Heart left ventricle (tissue), 16 donors: ENCODE data around the gene TRPT1. TPM values are rescaled to one million over a fixed set of nuclear protein-coding genes. Genes with fewer than 3 reads are reported as not detected.

Source experiments
- ATAC-seq, 4 donors: fragments of 200-7000 bp; cut with Tn5 transposase; one replicate each; pipeline ENCODE4 v1.9.1; 2020 to 2022; ENCODE audit warnings: moderate library complexity in 4 of 4, mild to moderate bottlenecking in 3 of 4, moderate number of reproducible peaks in 1 of 4
- DNase-seq, 5 donors: peaks; one replicate each; pipeline ENCODE4 v3.0.0-alpha.2; 2020
- H3K27ac ChIP-seq, 12 donors: fragments of 200-600 bp; sonication (generic) in 4 of 12; one replicate each; pipeline versions ENCODE4 v1.5.0 to v1.8.0; 2016 to 2022; ENCODE audit warnings: mild to moderate bottlenecking in 2 of 12
- H3K27me3 ChIP-seq, 9 donors: fragments of 200-600 bp; sonication (generic) in 2 of 9; one replicate each; pipeline versions ENCODE4 v1.5.1 to v1.8.0; 2016 to 2022; ENCODE audit warnings: mild to moderate bottlenecking in 3 of 9
- H3K36me3 ChIP-seq, 9 donors: fragments of 200-600 bp; sonication (generic) in 2 of 9; one replicate each; pipeline versions ENCODE4 v1.5.0 to v1.8.0; 2018 to 2022; ENCODE audit warnings: mild to moderate bottlenecking in 2 of 9
- H3K4me1 ChIP-seq, 12 donors: fragments of 200-600 bp; sonication (generic) in 4 of 12; one replicate each; pipeline versions ENCODE4 v1.5.0 to v1.8.0; 2016 to 2022; ENCODE audit warnings: mild to moderate bottlenecking in 3 of 12
- H3K4me3 ChIP-seq, 12 donors: fragments of 200-600 bp; sonication (generic) in 4 of 12; one replicate each; pipeline versions ENCODE4 v1.5.0 to v1.8.0; 2017 to 2022; ENCODE audit warnings: mild to moderate bottlenecking in 9 of 12, moderate library complexity in 4 of 12
- H3K9me3 ChIP-seq, 12 donors: fragments of 200-600 bp; sonication (generic) in 4 of 12; one replicate each; pipeline versions ENCODE4 v1.5.0 to v1.8.0; 2016 to 2022; ENCODE audit warnings: mild to moderate bottlenecking in 1 of 12
- CTCF ChIP-seq, 12 donors: fragments of 200-600 bp; sonication (generic) in 4 of 12; IDR thresholded peaks; one replicate each; pipeline versions ENCODE4 v1.5.0 to v1.8.0; 2018 to 2022; ENCODE audit warnings: antibody characterized with exemption in 12 of 12, mild to moderate bottlenecking in 5 of 12
- POLR2A ChIP-seq, 2 donors: fragments of 450-650 bp; IDR thresholded peaks; one replicate each; pipeline ENCODE4 v1.6.1; 2017; ENCODE audit warnings: antibody characterized with exemption in 2 of 2, mild to moderate bottlenecking in 2 of 2, moderate library complexity in 2 of 2
- WGBS, 4 donors: extraction: QIAGEN DNeasy Blood & Tissue Kit in 2 of 4; methylation state at CpG; one replicate each; pipeline versions ENCODE4 v1.1.5 to v1.1.7; 2013 to 2018; 5-methylcytosine and 5-hydroxymethylcytosine counted together
- intact Hi-C, 10 donors: fragments of 100-400 bp; cut with DNase I; formaldehyde crosslinking; loops; one replicate each; pipeline versions ENCODE4 v1.11.1 to v1.14.2; 2022
- polyA plus RNA-seq, 2 donors: library from polyadenylated mRNA; stranded (reverse); fragments of 200-250 nt; gene quantifications; one replicate each; pipeline ENCODE4 v1.2.3, GENCODE V29; 2013
- total RNA-seq, 9 donors: library from RNA; depleted of rRNA in 2 of 9; stranded (reverse); fragments of >200 nt in 2 of 9; fragmentation: NEBNext Ultra II Directional in 3 of 9; extraction: Animal tissue kit (Norgen Biotek cat#: 25700) in 3 of 9; gene quantifications; one replicate each; pipeline versions ENCODE4 v1.1.0 to v1.2.4, GENCODE V29; 2016 to 2023
- donor health status: ischemic (EF 13 %, LVEDD 7.1; RV severe dilation, severe dysfunction).
- donor health status: healthy with polysubstance abuse.
- donor health status: DM: no; HTN: yes; CAD: no.
- donor health status: DM: no; HTN: no; CAD: no.
- donor health status: ischemic (EF 25% LVEDD 6.9; RV normal size, moderate dysfunction).
- donor health status: ischemic (EF 25% LVEDD 5.7; RV mildly dilated, moderate dysfunction).
- donor health status: healthy.
- donor health status: DM: yes; HTN: yes; CAD: no.
- donor health status: ischemic (EF 35%, LVEDD 5.7; RV mildly dilated, moderate dysfunction).
- donor health status: nonischemic (EF 11% LVEDD 7.7; RV severe dilation, severe dysfunction).
- donor health status: DM: yes; HTN: yes; CAD: no.
- donor health status: PGD.
- donor health status: ischemic (EF 29% LVEDD 5.4; RV normal size, mild dysfunction).
- donor health status: nonischemic (EF 23%, LVEDD 6.1; RV moderate dilation, normal function).

Gene TRPT1
- total and polyA plus RNA-seq, 11 donors: 51.2 to 146 (median 65.3) TPM

- Histone ChIP-seq H3K4me3 (no peak overlapping the region), H3K4me1 (no peaks in the 10 kb centered on the region), H3K9me3 (no peaks in the 10 kb centered on the region), H3K27me3 (no peaks in the 10 kb centered on the region), H3K36me3 (peaks cover 0 to 99% (median 82%) of the 10 kb centered on the region in 9 donors), H3K27ac (no peak overlapping the region)
- intact Hi-C loops: no loop called here
- TF ChIP-seq POLR2A (IDR thresholded peaks at IDR 0.05): no peak
- TF ChIP-seq CTCF (IDR thresholded peaks at IDR 0.05): no peak
- ATAC-seq: no peak
- 93 to 98% (median 95%) methylated on average over 6 of the region's 6 CpGs for WGBS, 4 donors
- DNase-seq: peak in 1 of 5 donors; percentile 47
These were observed 34.2 kb upstream of the TRPT1 start for GRCh38 chr11:64260147-64260708.

- WGBS, 4 donors: 89 to 95% (median 90%) methylated on average over 4 of the region's 4 CpGs
These were observed 33.6 kb upstream of the TRPT1 start for GRCh38 chr11:64259533-64260067.

GRCh38 chr11:64258946-64259532 lies 33.1 kb upstream of the TRPT1 start:
- 92 to 96% (median 94%) methylated on average over 16 to 32 of the region's 32 CpGs for WGBS, 4 donors
- DNase-seq (no peak), ATAC-seq (no peak)
- Histone ChIP-seq H3K9me3 (no peaks in the 10 kb centered on the region), H3K4me3 (no peak overlapping the region), H3K27me3 (no peaks in the 10 kb centered on the region), H3K36me3 (peaks cover 0 to 98% (median 81%) of the 10 kb centered on the region in 9 donors), H3K27ac (no peak overlapping the region), H3K4me1 (peaks cover 0 to 4% (median 0%) of the 10 kb centered on the region in 12 donors)
- intact Hi-C loops: loop anchor here in 2 of 10 donors (5.0 to 10.0 kb wide), 2 partner anchors 38 to 46 kb away; partner anchors contain the start of genes CATSPERZ (in 1 of the 2) and ESRRA (in 1 of the 2)
- TF ChIP-seq POLR2A (IDR thresholded peaks at IDR 0.05) (no peak), CTCF (IDR thresholded peaks at IDR 0.05) (no peak)

More at GRCh38 chr11:64259533-64260067, 33.6 kb upstream of the TRPT1 start:
- H3K27me3 ChIP-seq: no peaks in the 10 kb centered on the region
- H3K9me3 ChIP-seq: no peaks in the 10 kb centered on the region
- peaks cover 0 to 100% (median 84%) of the 10 kb centered on the region in 9 donors for H3K36me3 ChIP-seq
- H3K4me1 ChIP-seq: no peaks in the 10 kb centered on the region
- no peak overlapping the region for H3K27ac ChIP-seq
- no peak for ATAC-seq
- no peak overlapping the region for H3K4me3 ChIP-seq
- intact Hi-C loops: loop anchor here in 2 of 10 donors (5.0 to 10.0 kb wide), 2 partner anchors 38 to 45 kb away; partner anchors contain the start of genes CATSPERZ (in 1 of the 2) and ESRRA (in 1 of the 2)
- no peak for DNase-seq
- TF ChIP-seq POLR2A (IDR thresholded peaks at IDR 0.05): no peak
- no peak for TF ChIP-seq CTCF (IDR thresholded peaks at IDR 0.05)

GRCh38 chr11:64258356-64258755 lies 32.4 kb upstream of the TRPT1 start:
- ATAC-seq (no peak), DNase-seq (no peak)
- WGBS, 4 donors: 91 to 94% (median 92%) methylated on average over 21 to 24 of the region's 24 CpGs
- no peak overlapping the region for H3K27ac ChIP-seq
- H3K36me3 ChIP-seq: peaks cover 0 to 91% (median 74%) of the 10 kb centered on the region in 9 donors
- H3K9me3 ChIP-seq: no peaks in the 10 kb centered on the region
- H3K27me3 ChIP-seq: no peaks in the 10 kb centered on the region
- peaks cover 0 to 11% (median 5%) of the 10 kb centered on the region in 12 donors for H3K4me1 ChIP-seq
- H3K4me3 ChIP-seq: no peak overlapping the region
- intact Hi-C loops: loop anchor here in 2 of 10 donors (5.0 to 10.0 kb wide), 2 partner anchors 39 to 46 kb away; partner anchors contain the start of genes CATSPERZ (in 1 of the 2) and ESRRA (in 1 of the 2)
- TF ChIP-seq CTCF (IDR thresholded peaks at IDR 0.05) (no peak), POLR2A (IDR thresholded peaks at IDR 0.05) (no peak)
